HG02623 (cell line): ENCODE data around the gene RTCA.
"Not testable (repeated sequence)": the region's sequence is repeated elsewhere in the genome, so short reads cannot be mapped to it uniquely, and the experiment has no call there.

Source experiments
- ATAC-seq: cut with Tn5 transposase; IDR thresholded peaks from one replicate; pipeline ENCODE4 v1.9.1; 2021; ENCODE audit warnings: moderate library complexity; ENCODE audit not compliant: unreplicated experiment

Gene RTCA

DNA sequence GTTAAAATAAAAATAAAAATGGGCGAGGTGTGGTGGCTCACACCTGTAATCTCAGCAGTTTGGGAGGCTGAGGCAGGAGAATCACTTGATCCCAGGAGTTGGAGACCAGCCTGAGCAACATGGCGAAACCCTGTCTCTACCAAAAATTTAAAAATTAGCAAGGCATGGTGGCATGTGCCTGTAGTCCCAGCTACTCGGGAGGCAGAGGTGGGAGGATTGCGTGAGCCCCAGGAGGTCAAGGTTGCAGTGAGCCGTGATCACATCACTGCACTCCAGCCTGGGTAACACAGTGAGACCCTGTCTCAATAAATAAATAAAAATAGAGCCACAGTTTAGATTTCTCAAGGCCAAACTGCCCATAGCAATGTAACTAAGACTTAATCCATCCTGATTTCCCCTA, 9.7 kb upstream of the RTCA start:
- ATAC-seq = not testable (repeated sequence)

DNA sequence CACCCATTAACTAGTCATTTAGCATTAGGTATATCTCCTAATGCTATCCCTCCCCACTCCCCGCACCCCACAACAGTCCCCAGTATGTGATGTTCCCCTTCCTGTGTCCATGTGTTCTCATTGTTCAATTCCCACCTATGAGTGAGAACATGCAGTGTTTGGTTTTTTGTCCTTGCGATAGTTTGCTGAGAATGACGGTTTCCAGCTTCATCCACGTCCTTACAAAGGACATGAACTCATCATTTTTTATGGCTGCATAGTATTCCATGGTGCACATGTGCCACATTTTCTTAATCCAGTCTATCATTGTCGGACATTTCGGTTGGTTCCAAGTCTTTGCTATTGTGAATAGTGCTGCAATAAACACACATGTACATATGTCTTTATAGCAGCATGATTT, 7.6 kb upstream of the RTCA start:
- not testable (repeated sequence) for ATAC-seq

DNA sequence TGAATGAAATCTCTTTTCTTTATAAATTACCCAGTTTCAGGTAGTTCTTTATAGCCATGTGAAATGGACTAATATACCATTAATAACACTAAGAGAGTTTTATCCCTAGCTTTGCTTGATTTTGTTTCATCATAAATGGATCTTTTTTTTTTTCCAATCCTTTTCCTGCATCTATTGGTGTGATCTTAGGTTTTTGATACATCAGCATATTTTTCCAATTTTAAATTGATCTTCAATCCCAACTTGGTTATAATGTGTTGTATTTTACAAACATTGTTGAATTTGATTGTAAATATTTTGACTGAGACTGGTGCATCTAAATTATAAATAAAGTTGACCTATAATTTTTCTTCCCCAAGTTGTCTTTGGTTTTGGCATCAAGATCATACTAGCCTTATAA, 4.3 kb upstream of the RTCA start:
- no peak for ATAC-seq

DNA sequence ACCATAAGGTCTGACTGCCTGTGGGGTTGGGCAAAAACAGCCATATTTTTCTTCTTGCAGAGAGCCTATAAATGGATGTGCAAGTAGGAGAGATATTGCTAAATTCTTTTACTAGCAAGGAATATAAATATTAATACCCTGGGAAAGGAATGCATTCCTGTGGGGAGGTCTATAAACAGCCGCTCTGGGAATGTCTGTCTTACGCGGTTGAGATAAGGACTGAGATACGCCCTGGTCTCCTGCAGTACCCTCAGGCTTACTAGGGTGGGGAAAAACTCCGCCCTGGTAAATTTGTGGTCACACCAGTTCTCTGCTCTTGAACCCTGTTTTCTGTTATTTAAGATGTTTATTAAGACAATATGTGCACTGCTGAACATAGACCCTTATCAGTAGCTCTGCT, 1.9 kb upstream of the RTCA start:
- not testable (repeated sequence) for ATAC-seq

DNA sequence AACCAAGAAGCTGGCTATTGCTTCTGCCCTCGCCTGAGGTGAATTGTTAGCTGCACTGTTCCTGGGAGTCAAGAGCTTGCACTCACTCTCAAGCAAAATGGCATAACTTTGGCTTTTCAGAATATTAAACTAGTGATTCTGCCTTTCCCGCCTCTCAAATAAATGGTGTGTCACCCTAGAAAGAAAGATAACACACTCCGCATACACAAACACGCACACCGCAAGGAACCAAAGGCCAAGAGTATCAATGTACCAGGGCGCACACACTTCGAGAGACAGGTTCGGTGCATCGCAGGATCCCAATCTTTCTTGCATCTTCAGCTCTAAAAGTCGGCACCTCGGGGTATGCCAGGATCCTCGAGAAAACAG, 470 bp upstream of the RTCA start:
- ATAC-seq = peak; percentile 22

DNA sequence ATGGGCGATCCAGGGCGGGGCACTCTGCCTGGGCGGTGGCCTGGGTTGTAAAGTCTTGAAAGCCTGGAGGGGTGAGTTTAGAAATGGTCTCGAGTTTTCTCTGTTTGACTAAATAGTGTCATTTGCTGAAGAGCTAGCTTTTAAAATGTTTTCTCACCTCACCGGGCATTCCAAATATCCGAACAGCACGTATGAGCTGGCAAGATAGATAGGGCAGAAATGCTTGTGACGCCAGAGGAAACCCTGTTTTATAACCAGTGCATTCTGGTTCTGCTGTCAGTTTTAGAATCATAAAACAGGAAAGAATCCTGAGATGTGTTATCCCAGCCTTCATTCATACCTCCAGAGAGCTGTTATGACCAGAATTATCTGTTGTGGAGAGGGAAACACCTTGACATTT, 725 bp downstream of the RTCA start:
- peak; percentile 17 for ATAC-seq

DNA sequence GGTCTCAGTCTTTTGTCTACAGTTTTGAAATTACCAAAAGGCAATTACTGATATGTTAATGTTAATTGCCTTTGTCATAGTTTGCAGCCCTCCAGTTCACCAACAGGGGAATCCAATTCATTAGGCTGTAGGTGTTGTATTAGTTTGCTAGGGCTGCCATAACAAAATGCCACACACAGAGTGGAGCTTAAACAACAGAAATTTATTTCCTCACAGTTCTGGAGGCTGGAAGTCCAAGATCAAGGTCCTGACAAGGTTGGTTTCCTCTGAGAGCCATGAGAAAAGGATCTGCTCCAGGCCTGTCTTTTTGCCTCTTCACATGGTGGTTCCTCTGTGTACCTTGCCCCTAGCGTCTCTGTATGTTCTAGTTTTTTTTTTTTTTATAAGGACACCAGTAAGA, 1.3 kb downstream of the RTCA start:
- no peak for ATAC-seq

DNA sequence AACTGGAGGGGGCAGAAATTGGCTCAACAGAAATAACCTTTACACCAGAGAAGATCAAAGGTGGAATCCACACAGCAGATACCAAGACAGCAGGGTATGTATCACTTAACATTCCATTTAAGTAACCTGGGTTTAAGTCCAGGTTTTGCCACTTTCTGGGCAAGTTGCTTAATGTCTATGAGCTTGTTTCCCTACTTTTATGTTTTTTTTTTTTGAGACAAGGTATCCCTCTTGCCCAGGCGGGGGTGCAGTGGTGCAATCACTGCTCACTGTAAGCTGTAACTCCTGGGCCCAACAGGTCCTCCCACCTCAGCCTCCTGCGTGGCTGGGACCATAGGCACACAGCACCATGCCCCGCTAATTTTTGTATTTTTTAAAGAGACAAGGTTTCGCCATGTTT, 2.2 kb downstream of the RTCA start:
- no peak for ATAC-seq

DNA sequence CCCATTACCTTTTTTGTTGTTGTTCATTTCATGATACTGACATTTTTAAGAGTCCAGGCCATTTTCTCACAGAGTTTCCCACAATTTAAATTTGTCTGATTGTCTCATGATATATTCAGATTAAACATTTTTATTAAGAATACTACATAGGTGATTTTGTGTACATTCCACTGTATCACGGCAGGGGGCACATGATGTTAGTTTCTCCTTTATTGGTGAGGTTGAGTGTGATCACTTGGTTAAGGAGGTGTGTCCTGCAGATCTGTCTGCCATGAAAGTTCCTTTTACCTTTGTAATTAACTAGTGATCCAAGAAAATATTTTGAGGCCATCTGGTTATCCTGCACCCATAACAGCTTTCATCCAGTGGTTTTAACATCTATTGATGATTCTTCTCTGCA, 11.8 kb downstream of the RTCA start:
- no peak for ATAC-seq

DNA sequence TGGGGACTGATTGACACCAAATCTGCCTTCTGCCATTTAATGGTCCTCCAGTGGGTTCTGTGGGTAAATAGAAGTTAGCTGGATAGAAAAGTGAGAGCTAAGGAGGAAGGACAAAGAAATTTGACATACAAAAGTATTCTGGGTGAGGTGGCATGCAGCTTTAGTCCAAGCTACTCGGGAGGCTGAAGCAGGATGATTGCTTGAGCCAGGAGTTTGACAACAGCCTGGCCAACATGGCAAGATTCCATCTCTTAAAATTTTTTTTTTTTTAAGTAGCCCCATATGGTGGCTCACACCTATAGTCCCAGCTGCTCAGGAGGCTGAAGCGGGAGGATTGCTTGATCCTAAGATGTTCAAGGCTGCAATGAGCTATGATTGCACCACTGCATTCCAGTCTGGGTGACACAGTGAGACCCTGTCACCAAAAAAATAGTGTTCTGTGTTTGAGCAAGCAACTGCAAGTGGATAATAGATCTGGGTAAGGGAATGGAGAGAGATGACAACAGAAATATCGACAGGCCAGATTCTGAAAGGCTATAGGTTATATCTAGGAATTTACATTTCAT, 13.4 kb downstream of the RTCA start:
- no peak for ATAC-seq

DNA sequence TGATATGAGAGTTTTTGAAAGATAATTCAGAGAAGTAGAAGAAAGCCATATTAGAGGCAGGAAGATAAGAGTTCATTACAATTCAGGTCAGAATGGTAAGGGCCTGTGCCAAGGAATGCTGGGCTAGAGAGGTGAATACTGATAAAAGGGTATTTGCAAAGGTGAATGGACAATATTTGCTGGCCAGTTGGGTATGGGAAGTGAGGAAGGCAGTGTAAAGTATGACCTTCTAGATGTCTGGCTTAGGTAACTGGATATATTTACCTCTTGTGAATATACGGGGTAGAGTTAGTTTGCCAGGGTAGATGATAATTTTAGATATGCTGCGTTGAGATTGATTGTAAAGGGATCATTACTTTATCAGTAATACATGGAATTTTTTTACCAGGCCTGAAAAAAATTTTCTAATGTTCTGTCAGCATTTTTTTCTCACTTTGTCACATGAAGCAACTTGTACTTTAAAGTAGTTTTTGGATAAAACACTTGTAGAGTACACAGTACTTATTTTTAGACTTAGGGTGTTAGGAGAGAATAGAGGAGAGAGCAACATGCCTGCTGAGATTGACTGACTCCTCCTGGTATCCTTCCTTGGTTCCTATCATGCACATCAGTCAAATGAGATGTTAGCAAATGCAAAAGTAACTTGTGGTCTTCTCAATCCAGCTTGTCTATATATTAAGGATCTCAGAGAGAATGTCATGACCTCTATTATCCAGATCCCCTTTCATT, 14.1 kb downstream of the RTCA start:
- ATAC-seq = no peak

DNA sequence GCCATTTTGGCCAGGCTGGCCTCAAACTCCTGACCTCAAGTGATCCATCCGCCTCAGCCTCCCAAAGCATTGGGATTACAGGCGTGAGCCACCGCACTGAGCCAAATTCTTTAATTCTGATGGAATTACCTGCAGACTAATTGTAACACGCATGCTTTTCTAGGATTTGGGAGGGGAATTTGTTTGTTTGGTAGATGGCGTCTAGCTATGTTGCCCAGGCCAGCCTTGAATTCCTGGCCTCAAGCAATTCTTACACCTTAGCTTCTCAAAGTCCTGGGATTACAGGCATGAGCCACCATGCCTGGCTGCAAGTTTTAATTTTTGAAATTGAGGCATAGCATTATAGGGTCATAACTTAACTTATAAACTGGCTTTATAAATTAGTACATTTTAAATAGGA, 18.6 kb downstream of the RTCA start:
- no peak for ATAC-seq

DNA sequence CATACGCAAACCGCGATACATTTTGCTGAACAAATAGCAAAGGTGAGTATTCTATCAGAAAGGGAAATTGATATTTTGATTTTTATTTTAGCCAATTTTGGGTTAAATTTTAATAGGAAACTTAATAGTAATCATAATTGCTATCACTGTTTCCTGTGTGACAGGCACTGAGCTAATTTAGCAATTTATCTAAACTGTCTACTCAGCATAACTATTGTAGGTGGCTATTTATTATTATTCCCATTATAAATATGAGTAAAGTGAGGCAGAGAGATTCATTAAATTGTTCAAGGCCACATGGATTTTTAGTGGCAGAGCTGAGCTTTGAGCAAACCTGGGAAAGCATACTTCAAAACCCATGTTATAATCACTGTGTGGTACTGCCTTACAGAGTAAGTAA, 21.1 kb downstream of the RTCA start:
- no peak for ATAC-seq

DNA sequence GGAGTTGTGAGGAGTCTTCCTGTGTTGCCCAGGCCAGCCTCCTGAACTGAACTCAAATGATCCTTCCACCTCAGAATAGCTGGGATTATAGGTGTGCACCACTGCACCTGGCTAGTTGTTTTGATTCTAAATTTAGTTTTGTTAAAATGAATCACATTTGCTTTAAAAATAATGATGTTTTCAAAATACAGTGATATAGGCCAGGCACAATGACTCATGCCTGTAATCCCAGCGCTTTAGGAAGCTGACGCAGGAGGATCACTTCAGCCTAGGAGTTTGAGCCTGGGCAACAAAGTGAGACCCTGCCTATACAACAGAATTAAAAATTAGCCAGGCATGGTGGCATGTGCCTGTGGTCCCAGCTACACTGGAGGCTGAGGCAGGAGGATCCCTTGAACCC, 24.3 kb downstream of the RTCA start:
- ATAC-seq = no peak

DNA sequence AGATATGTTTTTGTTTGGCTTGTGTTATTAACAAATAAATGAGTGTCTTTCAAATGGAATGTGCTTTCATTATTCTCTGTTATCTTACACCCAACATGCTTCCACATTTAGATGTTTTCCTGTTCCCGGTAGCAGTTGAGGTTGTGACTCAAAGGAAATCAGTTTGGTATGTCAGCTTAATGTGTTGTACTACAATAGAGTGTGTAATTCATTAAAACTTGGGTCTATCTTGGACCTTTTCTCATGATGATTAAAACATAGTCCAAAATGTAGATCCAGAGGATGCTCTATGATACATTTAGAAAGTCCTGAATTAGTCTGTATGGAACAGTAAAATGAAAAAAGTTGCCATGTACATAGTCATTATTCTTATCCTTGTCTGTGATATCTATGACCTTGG, 26.7 kb downstream of the RTCA start:
- ATAC-seq = no peak

DNA sequence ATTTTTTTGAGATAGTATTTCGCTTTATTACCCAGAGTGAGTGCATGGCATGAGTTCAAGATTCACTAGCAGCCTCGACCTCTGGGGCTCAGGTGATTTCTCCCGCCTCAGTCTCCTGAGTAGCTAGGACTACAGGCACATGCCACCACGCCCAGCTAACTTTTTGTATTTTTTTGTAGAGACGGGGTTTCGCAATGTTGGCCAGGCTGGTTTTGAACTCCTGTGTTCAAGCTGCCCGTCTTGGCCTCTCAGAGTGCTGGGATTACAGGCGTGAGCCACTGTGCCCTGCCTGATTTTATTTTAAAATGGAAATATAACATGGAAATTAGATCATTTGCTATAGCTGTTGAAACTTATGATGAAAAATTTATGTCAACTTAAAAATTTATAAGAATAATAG, 30.1 kb downstream of the RTCA start:
- no peak for ATAC-seq

DNA sequence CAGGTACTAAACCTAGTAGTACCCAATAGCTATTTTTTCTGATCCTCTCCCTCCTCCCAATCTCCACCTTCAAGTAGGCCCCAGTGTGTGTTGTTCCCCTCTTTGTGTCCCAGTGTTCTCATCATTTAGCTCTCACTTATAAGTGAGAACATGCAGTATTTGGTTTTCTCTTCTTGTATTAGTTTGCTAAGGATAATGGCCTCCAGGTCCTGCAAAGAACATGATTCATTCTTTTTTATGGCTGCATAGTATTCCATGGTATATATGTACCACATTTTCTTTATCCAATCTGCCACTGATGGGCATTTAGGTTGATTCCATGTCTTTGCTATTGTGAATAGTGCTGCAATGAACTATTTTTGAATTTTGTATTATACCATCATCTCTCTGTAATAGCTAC, 31.0 kb downstream of the RTCA start:
- not testable (repeated sequence) for ATAC-seq

DNA sequence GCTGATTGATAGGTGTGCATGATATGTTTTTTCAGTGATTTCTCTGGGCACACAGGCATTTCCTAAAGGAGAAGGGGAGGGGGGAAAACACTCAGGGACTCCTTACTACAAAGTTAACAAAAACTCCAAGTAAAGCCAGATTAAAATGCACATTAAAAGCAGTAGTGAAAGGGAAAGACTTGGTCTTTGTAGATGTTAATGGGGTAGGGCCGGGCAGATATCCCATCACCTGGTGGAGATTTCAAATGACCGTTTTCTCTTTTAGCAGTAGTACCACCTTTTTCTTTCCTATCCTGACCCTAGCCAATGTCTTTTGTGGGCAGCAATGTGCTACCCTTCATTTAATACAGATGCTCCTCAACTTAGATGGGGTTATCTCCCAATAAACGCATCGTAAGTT, 32.5 kb downstream of the RTCA start:
- no peak for ATAC-seq

DNA sequence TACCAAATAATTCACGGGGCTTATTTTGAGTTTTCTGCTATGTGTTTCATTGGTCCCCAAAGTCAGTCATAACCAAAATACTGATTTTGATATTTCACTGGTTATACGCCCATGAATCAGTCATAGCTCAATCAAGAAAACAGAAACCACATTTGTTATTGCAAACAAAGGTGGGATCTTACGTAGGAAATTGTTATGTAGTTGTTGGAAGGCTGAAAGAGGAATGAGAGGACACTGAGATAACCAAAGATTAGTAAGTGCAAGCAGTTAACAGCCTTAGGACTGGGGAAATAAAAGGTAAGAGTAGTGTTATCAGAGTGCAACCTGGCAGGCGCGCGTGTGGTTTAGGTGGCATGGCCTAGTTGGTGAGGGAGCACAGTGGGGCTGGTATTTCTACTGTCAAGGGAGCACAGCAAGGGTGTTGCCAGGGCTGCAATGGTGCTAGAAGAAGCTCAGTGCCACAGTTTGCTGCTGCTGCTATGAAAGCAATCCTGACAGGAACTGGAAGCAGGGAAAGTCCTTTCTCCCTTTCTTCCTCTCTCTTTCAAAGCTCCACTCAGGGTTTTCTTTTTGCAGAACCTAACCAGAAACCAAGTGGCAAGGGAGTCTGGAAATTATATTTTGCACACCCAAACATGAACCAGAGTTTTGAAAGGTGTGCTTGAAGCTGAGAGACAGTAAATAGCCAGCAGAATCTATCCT, 33.7 kb downstream of the RTCA start:
- ATAC-seq = no peak

DNA sequence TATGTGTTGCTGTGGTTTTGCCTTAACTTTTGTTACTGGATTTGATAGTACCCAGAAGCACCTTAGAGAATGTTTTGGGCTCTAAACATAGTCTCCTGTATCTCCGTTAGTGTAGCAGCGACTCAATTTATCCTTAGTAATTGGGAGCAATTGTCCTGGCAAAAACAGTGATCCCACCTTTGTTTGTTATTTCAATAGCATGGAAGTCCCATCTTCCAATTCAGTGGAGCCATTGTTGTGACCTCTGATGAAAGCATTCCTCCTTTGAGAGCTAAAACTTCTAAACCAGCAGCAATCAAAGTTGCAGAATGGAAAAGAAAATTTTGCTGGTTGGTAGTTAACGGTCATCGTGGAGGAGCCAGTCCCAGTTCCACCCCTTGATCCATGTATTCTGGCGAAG, 34.7 kb downstream of the RTCA start:
- ATAC-seq = no peak

DNA sequence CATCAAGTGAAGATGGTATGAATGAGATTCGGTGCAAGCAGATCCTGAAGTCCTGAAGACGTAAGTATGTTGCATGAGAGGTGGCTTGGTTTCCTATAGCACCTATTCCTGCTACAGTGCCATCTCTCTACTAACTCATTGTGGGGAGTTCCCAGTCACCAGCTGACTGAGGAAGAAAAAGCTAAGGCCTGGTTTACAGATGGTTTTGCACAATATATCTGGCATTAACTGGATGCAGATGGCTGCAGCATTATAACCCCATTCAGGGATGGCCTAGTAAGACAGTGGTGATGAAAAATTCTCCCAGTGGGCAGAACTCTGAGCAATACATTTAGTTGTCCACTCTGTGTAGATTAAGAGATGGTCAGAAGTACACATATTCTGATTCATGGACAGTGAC, 36.7 kb downstream of the RTCA start:
- ATAC-seq = no peak

DNA sequence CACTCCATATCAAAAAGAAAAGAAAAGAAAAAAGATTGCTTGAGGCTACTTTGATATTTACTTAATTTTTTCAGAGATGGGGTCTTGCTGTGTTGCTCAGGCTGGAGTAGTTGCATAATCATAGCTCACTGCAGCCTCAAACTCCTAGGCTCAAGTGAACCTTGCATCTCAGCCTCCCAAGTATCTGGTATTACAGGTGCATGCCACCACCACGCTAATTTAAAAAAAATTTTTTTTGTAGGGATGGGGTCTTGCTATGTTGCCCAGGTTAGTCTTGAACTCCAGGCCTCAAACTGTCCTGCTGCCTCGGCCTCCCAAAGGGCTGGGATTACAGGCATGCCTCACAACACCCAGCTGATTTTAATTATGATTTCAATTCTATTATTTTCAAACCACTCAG, 38.2 kb downstream of the RTCA start:
- ATAC-seq = no peak

DNA sequence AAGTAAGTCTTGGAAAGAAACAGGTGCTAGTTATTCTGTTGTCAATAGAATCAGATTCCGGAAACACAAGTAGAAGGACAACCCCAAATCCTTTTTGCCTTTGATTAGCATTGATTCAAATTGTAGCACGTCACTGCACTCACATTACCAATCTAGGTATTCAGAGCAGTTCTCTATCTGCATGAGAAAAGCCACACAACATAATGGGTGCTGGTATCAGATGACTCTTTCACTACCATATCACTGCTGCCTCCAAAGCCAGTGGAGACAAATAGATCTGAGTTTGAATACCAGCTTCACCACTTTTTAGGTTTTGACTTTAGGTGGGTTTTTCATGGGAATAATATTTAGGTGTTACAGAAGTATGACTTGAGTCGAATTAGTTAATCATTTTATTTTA, 38.9 kb downstream of the RTCA start:
- no peak for ATAC-seq
